ENCODE measurements around the gene SMAD7.
"Not testable (repeated sequence)": the region's sequence is repeated elsewhere in the genome, so short reads cannot be mapped to it uniquely, and the experiment has no call there.

Gene SMAD7

GRCh38 chr18:48875314-48875941 is 75.3 kb downstream of the SMAD7 start:
- TF ChIP-seq CTCF (IDR thresholded peaks at IDR 0.05; ENCODE audit: extremely low read depth, insufficient read depth, missing control alignments): no peak
- no peak for DNase-seq (ENCODE audit: low spot score)

GRCh38 chr18:48874701-48875162 is 76.0 kb downstream of the SMAD7 start:
- no peak for DNase-seq (ENCODE audit: low spot score)
- in situ Hi-C loops (cut with MboI; ENCODE audit: low pct_unique_long_range_greater_than_20kb, low sequenced_read_pairs, unreplicated experiment): no loop called here
- no peak for TF ChIP-seq CTCF (IDR thresholded peaks at IDR 0.05; ENCODE audit: extremely low read depth, insufficient read depth, missing control alignments)

More at GRCh38 chr18:48875314-48875941, 75.3 kb downstream of the SMAD7 start:
- in situ Hi-C loops (cut with MboI; ENCODE audit: low pct_unique_long_range_greater_than_20kb, low sequenced_read_pairs, unreplicated experiment): no loop called here

- no peak for DNase-seq (ENCODE audit: low spot score)
- in situ Hi-C loops (cut with MboI; ENCODE audit: low pct_unique_long_range_greater_than_20kb, low sequenced_read_pairs, unreplicated experiment): no loop called here
- no peak for TF ChIP-seq CTCF (IDR thresholded peaks at IDR 0.05; ENCODE audit: extremely low read depth, insufficient read depth, missing control alignments)
Measured at GRCh38 chr18:48874233-48874632, 76.5 kb downstream of the SMAD7 start.

- no peak for TF ChIP-seq CTCF (IDR thresholded peaks at IDR 0.05; ENCODE audit: extremely low read depth, insufficient read depth, missing control alignments)
- in situ Hi-C loops (cut with MboI; ENCODE audit: low pct_unique_long_range_greater_than_20kb, low sequenced_read_pairs, unreplicated experiment): no loop called here
- no peak for DNase-seq (ENCODE audit: low spot score)
Measured at GRCh38 chr18:48872234-48873145, 78.3 kb downstream of the SMAD7 start.

GRCh38 chr18:48871391-48872166 is 79.2 kb downstream of the SMAD7 start:
- in situ Hi-C loops (cut with MboI; ENCODE audit: low pct_unique_long_range_greater_than_20kb, low sequenced_read_pairs, unreplicated experiment): no loop called here
- no peak for DNase-seq (ENCODE audit: low spot score)
- TF ChIP-seq CTCF (IDR thresholded peaks at IDR 0.05; ENCODE audit: extremely low read depth, insufficient read depth, missing control alignments): no peak

GRCh38 chr18:48870926-48871325 is 79.8 kb downstream of the SMAD7 start:
- in situ Hi-C loops (cut with MboI; ENCODE audit: low pct_unique_long_range_greater_than_20kb, low sequenced_read_pairs, unreplicated experiment): not testable (repeated sequence)

More at GRCh38 chr18:48870926-48871325, 79.8 kb downstream of the SMAD7 start:
- not testable (repeated sequence) for DNase-seq (ENCODE audit: low spot score)
